IMR-90 (cell line): ENCODE data around the gene MAP7D1. TPM values are rescaled to one million over a fixed set of nuclear protein-coding genes. Genes with fewer than 3 reads are reported as not detected.

Experiments
- BHLHE40 ChIP-seq: fragments of 150-350 bp; IDR thresholded peaks from 2 replicates; pipeline ENCODE4 v1.6.1; 2016; ENCODE audit warnings: mild to moderate bottlenecking, low read depth, low read length
- CEBPB ChIP-seq: IDR thresholded peaks from 2 replicates; pipeline ENCODE4 v1.6.1; 2012; ENCODE audit warnings: low read depth, low read length, improper control_type of control experiment
- FOS ChIP-seq: fragments of 150-350 bp; IDR thresholded peaks from 2 replicates; pipeline ENCODE4 v1.6.1; 2016; ENCODE audit warnings: low read depth, low read length
- MAFK ChIP-seq: IDR thresholded peaks from 2 replicates; pipeline ENCODE4 v1.6.1; 2012; ENCODE audit warnings: low read depth, low read length, improper control_type of control experiment
- MAZ ChIP-seq: IDR thresholded peaks from 2 replicates; pipeline ENCODE4 v1.6.1; 2012; ENCODE audit warnings: low read depth, mild to moderate bottlenecking, low read length, improper control_type of control experiment, moderate library complexity, borderline replicate concordance
- USF2 ChIP-seq: fragments of 150-350 bp; IDR thresholded peaks from 2 replicates; pipeline ENCODE4 v1.6.1; 2017; ENCODE audit warnings: mild to moderate bottlenecking, antibody characterized with exemption, low read length, low read depth
- polyA plus RNA-seq, 3 experiments: library from polyadenylated mRNA; depleted of rRNA; stranded (reverse); fragments of >200 nt; gene quantifications; 2 replicates each; pipeline ENCODE4 v1.2.3, GENCODE V29; 2012; ENCODE audit warnings: low replicate concordance in 1 of 3
- total RNA-seq: library from RNA; depleted of rRNA; stranded (reverse); fragments of >200 nt; gene quantifications from 2 replicates; pipeline ENCODE4 v1.2.3, GENCODE V29; 2012

MAP7D1 gene
- total and polyA plus RNA-seq, 2 of the 4 experiments (the other 2 are of a cell fraction), result 32.3 to 81.9 TPM

- TF ChIP-seq BHLHE40 (no peak), FOS (no peak), MAFK (no peak), USF2 (no peak), MAZ (no peak), CEBPB (no peak)
Measured at GRCh38 chr1:36224537-36225282, 68.8 kb downstream of the MAP7D1 start (continued).
